ENCODE data around the gene CFD. TPM values are rescaled to one million over a fixed set of nuclear protein-coding genes. Genes with fewer than 3 reads are reported as not detected.

CFD gene
- total RNA-seq, 2 experiments from 2014 or later, result 4.4 to 5.5 TPM

- Mint-ChIP-seq H3K4me3 (no peak overlapping the region), H3K27ac (peak overlapping the region; percentile 63), H3K9me3 (no peaks in the 10 kb centered on the region), H3K36me3 (peaks cover 6% of the 10 kb centered on the region), H3K27me3 (no peaks in the 10 kb centered on the region), H3K4me1 (peaks cover 3% of the 10 kb centered on the region)
- DNase-seq, result no peak
- no peak for ATAC-seq (ENCODE audit: low read depth)
- POLR2A ChIA-PET, result interaction anchor here (1.6 kb wide), 1 partner anchor 10 kb away, joined by 10 read pairs; no protein-coding TSS in a partner anchor
These were observed 39.2 kb downstream of the CFD start for GRCh38 chr19:898663-899062.

- Mint-ChIP-seq H3K27ac (no peak overlapping the region), H3K4me3 (no peak overlapping the region), H3K36me3 (peaks cover 6% of the 10 kb centered on the region), H3K4me1 (peaks cover 2% of the 10 kb centered on the region), H3K27me3 (no peaks in the 10 kb centered on the region), H3K9me3 (no peaks in the 10 kb centered on the region)
- no peak for ATAC-seq (ENCODE audit: low read depth)
- no peak for DNase-seq
- POLR2A ChIA-PET, result interaction anchor here (1.6 kb wide), 1 partner anchor 9 kb away, joined by 10 read pairs; no protein-coding TSS in a partner anchor
These were observed 40.0 kb downstream of the CFD start for GRCh38 chr19:899336-900042.

GRCh38 chr19:900043-900301, 40.5 kb downstream of the CFD start:
- ATAC-seq (ENCODE audit: low read depth), result no peak
- H3K4me3 Mint-ChIP-seq, result no peak overlapping the region
- no peak overlapping the region for H3K27ac Mint-ChIP-seq
- DNase-seq, result no peak
- H3K36me3 Mint-ChIP-seq, result peaks cover 6% of the 10 kb centered on the region
- H3K9me3 Mint-ChIP-seq, result no peaks in the 10 kb centered on the region
- POLR2A ChIA-PET, result no interaction called here
- peaks cover 2% of the 10 kb centered on the region for H3K4me1 Mint-ChIP-seq
- no peaks in the 10 kb centered on the region for H3K27me3 Mint-ChIP-seq

GRCh38 chr19:900302-901111, 41.0 kb downstream of the CFD start:
- Mint-ChIP-seq H3K9me3 (no peaks in the 10 kb centered on the region), H3K36me3 (peaks cover 6% of the 10 kb centered on the region), H3K4me1 (peaks cover 2% of the 10 kb centered on the region), H3K27ac (no peak overlapping the region), H3K4me3 (no peak overlapping the region), H3K27me3 (no peaks in the 10 kb centered on the region)
- POLR2A ChIA-PET, result no interaction called here
- peak; percentile 66 for ATAC-seq (ENCODE audit: low read depth)
- DNase-seq, result no peak

- H3K27ac Mint-ChIP-seq, result no peak overlapping the region
- H3K27me3 Mint-ChIP-seq, result no peaks in the 10 kb centered on the region
- ATAC-seq (ENCODE audit: low read depth), result no peak
- POLR2A ChIA-PET, result interaction anchor here (0.6 kb wide), 1 partner anchor 9 kb away, joined by 3 read pairs; the partner anchor contains the start of gene MED16
- no peak for DNase-seq
- H3K36me3 Mint-ChIP-seq, result peaks cover 6% of the 10 kb centered on the region
- no peak overlapping the region for H3K4me3 Mint-ChIP-seq
- H3K9me3 Mint-ChIP-seq, result no peaks in the 10 kb centered on the region
- H3K4me1 Mint-ChIP-seq, result peaks cover 4% of the 10 kb centered on the region
These were observed 42.0 kb downstream of the CFD start for GRCh38 chr19:901216-902092.

- POLR2A ChIA-PET, result interaction anchor here (0.6 kb wide), 1 partner anchor 9 kb away, joined by 3 read pairs; the partner anchor contains the start of gene MED16
- ATAC-seq (ENCODE audit: low read depth) (no peak), DNase-seq (no peak)
- Mint-ChIP-seq H3K27me3 (no peaks in the 10 kb centered on the region), H3K9me3 (no peaks in the 10 kb centered on the region), H3K4me3 (no peak overlapping the region), H3K4me1 (peaks cover 10% of the 10 kb centered on the region), H3K27ac (no peak overlapping the region), H3K36me3 (peaks cover 2% of the 10 kb centered on the region)
These were observed 42.6 kb downstream of the CFD start for GRCh38 chr19:902093-902370.

- H3K27me3 Mint-ChIP-seq, result no peaks in the 10 kb centered on the region
- H3K4me3 Mint-ChIP-seq, result no peak overlapping the region
- H3K36me3 Mint-ChIP-seq, result peaks cover 2% of the 10 kb centered on the region
- ATAC-seq (ENCODE audit: low read depth), result no peak
- peaks cover 14% of the 10 kb centered on the region for H3K4me1 Mint-ChIP-seq
- no peak for DNase-seq
- H3K27ac Mint-ChIP-seq, result no peak overlapping the region
- POLR2A ChIA-PET, result interaction anchor here (2.2 kb wide), 1 partner anchor 9 kb away, joined by 9 read pairs; the partner anchor contains the start of genes MED16 and RNU6-9
- no peaks in the 10 kb centered on the region for H3K9me3 Mint-ChIP-seq
These were observed 43.2 kb downstream of the CFD start for GRCh38 chr19:902446-903226.

- Mint-ChIP-seq H3K4me3 (no peak overlapping the region), H3K27me3 (no peaks in the 10 kb centered on the region), H3K36me3 (peaks cover 2% of the 10 kb centered on the region), H3K27ac (no peak overlapping the region), H3K4me1 (peaks cover 17% of the 10 kb centered on the region), H3K9me3 (no peaks in the 10 kb centered on the region)
- POLR2A ChIA-PET, result interaction anchor here (2.2 kb wide), 1 partner anchor 10 kb away, joined by 9 read pairs; the partner anchor contains the start of genes MED16 and RNU6-9
- no peak for DNase-seq
- no peak for ATAC-seq (ENCODE audit: low read depth)
These were observed 43.9 kb downstream of the CFD start for GRCh38 chr19:903266-903797.

GRCh38 chr19:904545-904944, 45.1 kb downstream of the CFD start:
- DNase-seq (no peak), ATAC-seq (ENCODE audit: low read depth) (no peak)
- H3K27ac Mint-ChIP-seq, result no peak overlapping the region
- H3K4me1 Mint-ChIP-seq, result peaks cover 27% of the 10 kb centered on the region
- no peaks in the 10 kb centered on the region for H3K9me3 Mint-ChIP-seq
- no peaks in the 10 kb centered on the region for H3K27me3 Mint-ChIP-seq
- peaks cover 2% of the 10 kb centered on the region for H3K36me3 Mint-ChIP-seq
- no peak overlapping the region for H3K4me3 Mint-ChIP-seq
- POLR2A ChIA-PET, result interaction anchor here (0.7 to 2.2 kb wide), 3 partner anchors 9 to 79 kb away, joined by 3 to 9 read pairs (median 5); partner anchors contain the start of genes MED16 and RNU6-9

- DNase-seq (no peak), ATAC-seq (ENCODE audit: low read depth) (no peak)
- H3K4me1 Mint-ChIP-seq, result peaks cover 36% of the 10 kb centered on the region
- H3K27ac Mint-ChIP-seq, result peak overlapping the region; percentile 79
- POLR2A ChIA-PET, result interaction anchor here (1.3 to 4.0 kb wide), 4 partner anchors 14 to 41 kb away, joined by 4 to 57 read pairs (median 4); partner anchors contain the start of genes MED16 and RNU6-9
- H3K27me3 Mint-ChIP-seq, result no peaks in the 10 kb centered on the region
- H3K9me3 Mint-ChIP-seq, result no peaks in the 10 kb centered on the region
- peaks cover 4% of the 10 kb centered on the region for H3K36me3 Mint-ChIP-seq
- no peak overlapping the region for H3K4me3 Mint-ChIP-seq
These were observed 47.0 kb downstream of the CFD start for GRCh38 chr19:906480-906879.

GRCh38 chr19:907183-907853, 47.9 kb downstream of the CFD start:
- Mint-ChIP-seq H3K36me3 (peaks cover 4% of the 10 kb centered on the region), H3K27ac (peak overlapping the region; percentile 79), H3K4me3 (peak overlapping the region; percentile 80), H3K4me1 (peaks cover 36% of the 10 kb centered on the region), H3K9me3 (no peaks in the 10 kb centered on the region), H3K27me3 (no peaks in the 10 kb centered on the region)
- DNase-seq (no peak), ATAC-seq (ENCODE audit: low read depth) (no peak)
- POLR2A ChIA-PET, result interaction anchor here (1.1 to 4.0 kb wide), 7 partner anchors 15 to 362 kb away, joined by 4 to 57 read pairs (median 5); partner anchors contain the start of genes CIRBP, MED16, RNU6-9 and WDR18
